PC-3 (cell line): Measurements from ENCODE around the gene ANLN.

ENCODE experiments used
- CTCF ChIP-seq: fragments of 300-600 bp; sonication (generic); conservative IDR thresholded peaks from 2 replicates; pipeline ENCODE4 v1.5.1; 2017; ENCODE audit warnings: antibody characterized with exemption, low read depth, mild to moderate bottlenecking, low read length
- EZH2phosphoT487 ChIP-seq: fragments of 300-600 bp; sonication (generic); IDR thresholded peaks from 2 replicates; pipeline ENCODE4 v1.6.1; 2018; ENCODE audit warnings: mild to moderate bottlenecking, antibody characterized with exemption, low read length, borderline replicate concordance

- TF ChIP-seq CTCF (no peak), EZH2phosphoT487 (no peak)
These were observed 101.7 kb downstream of the ANLN start for GRCh38 chr7:36491317-36491716.
